ENCODE results near the gene SCYGR8. TPM values are rescaled to one million over a fixed set of nuclear protein-coding genes. Genes with fewer than 3 reads are reported as not detected.
"Not testable (repeated sequence)": the region's sequence is repeated elsewhere in the genome, so short reads cannot be mapped to it uniquely, and the experiment has no call there.

SCYGR8 gene
- total RNA-seq, 1 experiment from 2014 or later, result not detected

DNA sequence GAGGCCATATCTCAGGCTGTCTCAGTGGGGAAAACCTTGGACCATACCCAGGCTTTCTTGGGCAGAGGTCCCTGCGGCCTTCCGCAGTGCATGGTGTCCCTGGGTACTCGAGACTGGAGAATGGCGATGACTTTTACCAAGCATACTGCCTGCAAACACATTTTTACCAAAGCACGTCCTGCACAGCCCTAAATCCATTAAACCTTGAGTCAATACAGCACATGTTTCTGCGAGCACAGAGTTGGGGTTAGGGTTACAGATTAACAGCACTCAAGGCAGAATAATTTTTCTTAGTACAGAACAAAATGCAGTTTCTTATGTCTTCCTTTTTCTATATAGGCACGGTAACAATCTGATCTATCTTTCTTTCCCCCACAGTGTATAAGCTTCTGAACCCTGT is 22.9 kb upstream of the SCYGR8 start:
- DNase-seq (ENCODE audit: low read depth in 1 of 2, low spot score in 2 of 2); H3K27me3 ChIP-seq (replicated peaks); H3K4me3 ChIP-seq; H3K36me3 ChIP-seq; H3K9me3 ChIP-seq (replicated peaks); H3K4me1 ChIP-seq (replicated peaks); H3K27ac ChIP-seq: not testable (repeated sequence)

DNA sequence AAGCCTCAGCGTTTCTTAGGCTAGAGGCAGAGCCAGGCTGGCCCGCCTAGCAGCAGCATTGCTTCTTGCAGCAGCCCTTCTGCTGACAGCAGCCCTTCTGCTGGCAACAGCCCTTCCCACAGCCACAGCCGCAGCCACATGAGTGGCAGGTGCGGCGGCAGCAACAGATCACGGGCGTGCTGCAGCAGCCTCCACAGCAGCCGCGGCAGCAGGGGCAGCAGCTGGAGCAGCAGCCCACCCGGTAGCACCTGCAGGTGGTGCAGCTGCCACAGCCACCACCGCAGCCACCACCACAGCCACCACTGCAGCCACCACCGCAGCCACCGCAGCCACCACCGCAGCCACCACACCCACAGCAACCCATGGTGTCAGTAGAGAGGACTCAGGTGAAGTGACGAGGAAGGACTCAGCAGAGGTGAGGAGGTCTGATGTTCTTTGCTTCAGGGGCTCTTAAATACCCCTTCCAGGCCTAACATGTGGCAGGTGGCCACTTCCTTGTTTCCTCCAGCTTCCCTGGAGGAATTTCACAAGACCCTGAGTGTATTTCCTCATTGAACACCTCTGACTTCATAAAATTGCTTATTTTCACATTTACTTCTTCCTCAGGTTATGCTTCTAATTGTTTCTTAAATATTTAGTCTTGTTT is 21.2 kb upstream of the SCYGR8 start, which contains the start of gene SCYGR6:
Gene SCYGR6, minus strand, starts transcription at position 364 of the 646 bp plus-strand sequence. Its CDS starts 0 bp downstream, at position 364.
- 0 out of 2 replicates have a peak, but pooled peaks cover 2% of the 10 kb centered on the region for H3K27me3 ChIP-seq (replicated peaks)
- no peak within 1 kb of the TSS for H3K27ac ChIP-seq
- no peaks in the 10 kb centered on the region for H3K4me1 ChIP-seq (replicated peaks)
- no peak for DNase-seq (ENCODE audit: low read depth in 1 of 2, low spot score in 2 of 2)
- no peaks in the 10 kb centered on the region for H3K36me3 ChIP-seq
- no peaks in the 10 kb centered on the region for H3K9me3 ChIP-seq (replicated peaks)
- H3K4me3 ChIP-seq, result no peak within 1 kb of the TSS

DNA sequence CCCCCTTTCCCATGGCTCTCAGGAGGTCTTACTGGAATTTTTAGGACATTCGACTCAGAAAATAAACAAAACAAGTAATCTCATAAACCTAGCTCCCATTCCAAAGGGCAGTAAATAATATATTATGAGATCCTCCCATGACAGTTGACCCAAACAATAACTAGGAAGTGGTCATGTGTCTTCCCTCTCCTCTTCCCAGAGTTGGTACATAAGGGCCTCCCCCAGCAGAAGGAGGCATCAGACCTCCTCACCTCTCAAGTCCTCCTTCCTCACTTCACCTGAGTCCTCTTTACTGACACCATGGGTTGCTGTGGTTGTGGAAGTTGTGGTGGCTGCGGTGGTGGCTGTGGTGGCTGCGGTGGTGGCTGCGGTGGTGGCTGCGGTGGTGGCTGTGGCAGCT is 17.7 kb upstream of the SCYGR8 start, which contains the start of gene SCYGR7:
Gene SCYGR7, plus strand, starts transcription at position 301 of the 400 bp plus-strand sequence. Its CDS starts 0 bp downstream, at position 301.
- H3K4me1 ChIP-seq (replicated peaks), result no peaks in the 10 kb centered on the region
- no peak for DNase-seq (ENCODE audit: low read depth in 1 of 2, low spot score in 2 of 2)
- no peaks in the 10 kb centered on the region for H3K9me3 ChIP-seq (replicated peaks)

DNA sequence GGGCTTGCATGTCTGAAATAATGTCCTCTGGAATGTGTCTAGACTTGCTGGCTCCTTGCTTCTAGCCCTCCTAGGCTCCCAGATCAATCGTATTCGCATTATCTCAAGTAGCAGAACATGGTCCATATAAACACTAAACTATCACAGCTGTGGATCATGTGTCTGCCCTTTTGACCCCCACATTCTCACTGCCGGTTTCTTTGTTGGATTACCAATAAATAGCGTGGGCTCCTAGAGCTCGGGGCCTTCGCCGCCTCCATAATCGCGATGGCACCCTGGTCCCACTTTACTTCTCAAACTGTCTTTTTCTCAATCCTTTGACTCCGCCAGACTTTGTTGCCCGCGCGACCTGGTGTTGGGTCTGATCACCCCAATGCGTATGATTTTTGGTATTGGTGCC is 6.3 kb upstream of the SCYGR8 start:
- no peak for DNase-seq (ENCODE audit: low read depth in 1 of 2, low spot score in 2 of 2)
- Histone ChIP-seq H3K27ac (no peak overlapping the region), H3K9me3 (replicated peaks) (no peaks in the 10 kb centered on the region), H3K4me1 (replicated peaks) (no peaks in the 10 kb centered on the region), H3K4me3 (no peak overlapping the region), H3K27me3 (replicated peaks) (no peaks in the 10 kb centered on the region), H3K36me3 (no peaks in the 10 kb centered on the region)

More for the DNA sequence above, 17.7 kb upstream of the SCYGR8 start, which contains the start of gene SCYGR7:
- Histone ChIP-seq H3K4me3 (no peak within 1 kb of the TSS), H3K36me3 (no peaks in the 10 kb centered on the region), H3K27ac (no peak within 1 kb of the TSS), H3K27me3 (replicated peaks) (0 out of 2 replicates have a peak, but pooled peaks cover 2% of the 10 kb centered on the region)

DNA sequence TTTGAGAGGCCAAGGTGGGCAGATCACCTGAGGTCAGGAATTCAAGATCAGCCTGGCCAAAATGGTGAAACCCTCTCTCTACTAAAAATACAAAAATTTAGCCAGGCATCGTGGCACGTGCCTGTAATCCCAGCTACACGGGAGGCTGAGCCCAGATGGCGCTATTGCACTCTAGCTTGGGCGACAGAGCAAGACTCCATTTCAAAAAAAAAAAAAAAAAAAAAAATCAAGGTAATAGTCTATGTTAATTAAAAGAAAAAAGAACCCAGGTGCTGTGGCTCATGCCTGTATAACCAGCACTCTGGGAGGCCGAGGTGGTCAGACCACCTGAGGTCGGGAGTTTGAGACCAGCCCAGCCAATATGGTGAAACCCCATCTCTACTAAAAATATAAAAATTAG is 5.0 kb upstream of the SCYGR8 start:
- H3K27ac ChIP-seq; H3K9me3 ChIP-seq (replicated peaks); H3K27me3 ChIP-seq (replicated peaks); H3K36me3 ChIP-seq; H3K4me3 ChIP-seq; DNase-seq (ENCODE audit: low read depth in 1 of 2, low spot score in 2 of 2); H3K4me1 ChIP-seq (replicated peaks): not testable (repeated sequence)

DNA sequence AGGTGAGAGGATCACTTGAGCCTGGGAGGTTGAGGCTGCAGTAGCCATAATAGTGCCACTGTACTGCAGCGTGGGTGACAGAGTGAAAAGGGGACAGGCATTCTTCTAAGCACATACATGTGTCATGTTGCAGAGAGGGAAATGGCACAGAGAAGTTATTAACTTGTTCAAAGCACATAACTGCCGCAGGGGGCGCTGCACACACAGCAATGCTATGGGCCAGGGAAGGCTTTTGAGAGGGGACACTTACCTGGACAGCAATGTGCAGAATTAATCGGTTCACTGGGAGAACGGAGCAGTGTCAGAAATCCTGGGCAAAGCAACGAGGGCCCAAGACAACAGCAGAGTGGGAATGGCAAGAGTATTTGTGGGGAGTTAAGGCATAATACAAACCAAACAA is 2.4 kb downstream of the SCYGR8 start:
- no peak overlapping the region for H3K4me3 ChIP-seq
- no peaks in the 10 kb centered on the region for H3K36me3 ChIP-seq
- no peak overlapping the region for H3K27ac ChIP-seq
- no peaks in the 10 kb centered on the region; the same call in 1 of the 2 replicates for H3K9me3 ChIP-seq (replicated peaks)
- no peak for DNase-seq (ENCODE audit: low read depth in 1 of 2, low spot score in 2 of 2)
- no peaks in the 10 kb centered on the region for H3K27me3 ChIP-seq (replicated peaks)
- H3K4me1 ChIP-seq (replicated peaks), result no peaks in the 10 kb centered on the region

DNA sequence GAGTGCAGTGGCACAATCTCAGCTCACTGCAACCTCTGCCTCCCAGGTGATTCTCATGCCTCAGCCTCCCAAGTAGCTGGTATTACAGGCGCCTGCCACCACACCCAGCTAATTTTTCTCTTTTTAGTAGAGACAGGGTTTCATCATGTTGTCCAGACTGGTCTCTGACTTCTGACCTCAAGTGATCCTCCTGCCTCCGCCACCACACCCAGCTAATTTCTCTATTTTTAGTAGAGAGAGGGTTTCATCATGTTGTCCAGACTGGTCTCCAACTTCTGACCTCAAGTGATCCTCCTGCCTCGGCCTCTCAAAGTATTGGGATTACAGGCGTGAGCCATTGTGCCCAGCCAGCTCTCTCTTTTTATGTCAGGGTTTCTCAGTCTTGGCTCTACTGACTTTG is 10.6 kb downstream of the SCYGR8 start:
- not testable (repeated sequence) for H3K4me1 ChIP-seq (replicated peaks); H3K27ac ChIP-seq; H3K4me3 ChIP-seq; DNase-seq (ENCODE audit: low read depth in 1 of 2, low spot score in 2 of 2); H3K9me3 ChIP-seq (replicated peaks); H3K36me3 ChIP-seq; H3K27me3 ChIP-seq (replicated peaks)

DNA sequence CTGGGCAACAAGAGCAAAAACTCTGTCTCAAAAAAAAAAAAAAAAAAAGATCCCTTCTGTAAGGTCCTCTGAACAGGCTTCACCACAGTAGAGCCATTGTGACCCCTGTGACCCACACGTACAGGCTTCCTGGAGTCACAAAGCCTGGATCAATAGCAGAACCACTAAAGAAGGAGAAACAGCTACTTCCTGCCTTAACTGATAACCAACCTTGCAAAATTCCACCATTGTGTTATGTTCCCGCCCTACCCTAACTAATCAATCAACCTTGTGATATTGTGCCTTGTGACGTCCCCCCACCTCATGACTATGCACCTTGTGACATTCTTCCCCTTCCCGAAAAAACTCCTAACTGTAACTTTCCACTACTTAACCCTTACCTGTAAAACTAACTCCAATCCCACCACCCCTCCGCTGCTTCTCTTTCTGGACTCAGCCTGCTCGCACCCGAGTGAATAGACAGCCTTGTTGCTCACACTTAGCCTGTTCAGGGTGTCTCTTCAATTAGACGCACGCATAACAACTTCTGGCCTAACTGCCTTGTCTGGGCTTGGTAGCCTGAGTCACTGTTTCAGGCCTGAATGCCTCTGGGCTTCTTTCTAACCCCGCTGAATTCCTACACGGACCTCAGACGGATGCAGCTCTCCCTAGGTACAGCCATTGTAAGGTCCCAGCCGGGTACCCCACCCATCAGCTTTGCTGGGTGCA is 13.9 kb downstream of the SCYGR8 start:
- Histone ChIP-seq H3K27me3 (replicated peaks) (no peaks in the 10 kb centered on the region), H3K36me3 (no peaks in the 10 kb centered on the region), H3K9me3 (replicated peaks) (no peaks in the 10 kb centered on the region), H3K27ac (no peak overlapping the region), H3K4me1 (replicated peaks) (no peaks in the 10 kb centered on the region), H3K4me3 (no peak overlapping the region)
- no peak for DNase-seq (ENCODE audit: low read depth in 1 of 2, low spot score in 2 of 2)

DNA sequence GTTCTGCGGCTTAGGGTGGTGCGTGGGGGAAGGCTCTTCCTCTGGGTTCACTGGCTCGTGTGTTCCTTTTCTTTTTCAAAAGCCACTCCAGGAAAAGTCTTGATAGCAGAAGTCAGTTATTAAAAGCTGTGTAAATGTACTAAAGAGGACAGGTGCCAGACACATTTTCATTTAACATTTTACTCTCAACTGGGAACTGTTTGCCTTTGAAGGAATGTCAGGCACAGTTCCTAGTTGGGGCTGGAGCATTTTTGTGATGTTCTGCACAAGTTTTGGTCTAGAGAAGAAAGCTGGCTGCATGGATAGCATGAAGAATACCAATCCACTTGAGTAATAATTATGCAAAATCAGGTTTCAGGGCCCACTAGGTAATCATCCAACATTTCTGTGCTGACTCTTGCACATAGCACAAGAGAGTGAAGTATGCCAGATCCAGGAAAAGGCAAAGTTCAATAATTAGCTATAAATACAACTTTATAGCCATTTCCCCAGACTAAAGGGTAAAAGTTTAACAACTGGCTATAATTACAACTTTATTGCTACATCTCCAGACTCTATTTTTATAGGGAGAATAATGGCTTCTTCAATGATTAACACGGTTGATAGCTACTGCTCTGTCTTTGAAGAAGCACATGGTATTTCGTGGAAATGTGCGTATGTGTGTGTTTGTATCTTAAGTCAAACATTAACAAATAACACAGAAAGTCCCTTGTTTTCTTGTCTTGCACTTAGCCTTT is 16.2 kb downstream of the SCYGR8 start:
- H3K36me3 ChIP-seq, result no peaks in the 10 kb centered on the region
- no peak overlapping the region for H3K27ac ChIP-seq
- no peak overlapping the region for H3K4me3 ChIP-seq
- H3K9me3 ChIP-seq (replicated peaks), result no peaks in the 10 kb centered on the region
- DNase-seq (ENCODE audit: low read depth in 1 of 2, low spot score in 2 of 2), result no peak
- H3K27me3 ChIP-seq (replicated peaks), result no peaks in the 10 kb centered on the region
- peaks cover 4% of the 10 kb centered on the region; the same call in 1 of the 2 replicates for H3K4me1 ChIP-seq (replicated peaks)

DNA sequence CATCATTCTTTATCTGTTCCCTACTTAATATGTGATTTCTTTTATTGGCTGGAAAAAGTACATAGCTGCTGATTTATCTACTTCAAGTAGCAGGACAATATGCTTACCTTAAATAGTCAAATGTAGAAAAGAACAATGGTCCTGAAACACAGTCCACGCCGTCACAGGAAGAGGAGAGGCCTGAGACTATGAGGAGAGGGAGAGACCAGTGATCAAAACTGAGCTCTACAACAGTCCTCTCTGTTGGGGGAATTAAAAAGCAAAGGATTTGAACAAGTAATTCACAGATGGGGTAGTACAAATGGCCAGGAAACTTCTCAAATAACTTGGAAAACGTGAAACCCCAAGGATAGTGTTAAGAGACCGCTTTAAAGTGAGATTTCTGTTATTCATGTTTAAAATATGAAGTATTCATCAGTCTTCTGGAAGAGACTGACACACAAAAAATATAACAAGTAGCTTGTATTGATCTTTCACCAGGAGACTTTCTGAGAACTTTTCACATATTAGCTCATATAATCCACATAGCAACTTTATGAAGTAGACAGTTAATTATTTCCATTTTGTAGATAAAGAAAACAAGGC is 20.2 kb downstream of the SCYGR8 start:
- no peak overlapping the region for H3K4me3 ChIP-seq
- no peak overlapping the region for H3K27ac ChIP-seq
- peaks cover 4% of the 10 kb centered on the region; the same call in 1 of the 2 replicates for H3K4me1 ChIP-seq (replicated peaks)
- H3K27me3 ChIP-seq (replicated peaks), result no peaks in the 10 kb centered on the region
- H3K9me3 ChIP-seq (replicated peaks), result no peaks in the 10 kb centered on the region
- H3K36me3 ChIP-seq, result no peaks in the 10 kb centered on the region
- no peak for DNase-seq (ENCODE audit: low read depth in 1 of 2, low spot score in 2 of 2)

DNA sequence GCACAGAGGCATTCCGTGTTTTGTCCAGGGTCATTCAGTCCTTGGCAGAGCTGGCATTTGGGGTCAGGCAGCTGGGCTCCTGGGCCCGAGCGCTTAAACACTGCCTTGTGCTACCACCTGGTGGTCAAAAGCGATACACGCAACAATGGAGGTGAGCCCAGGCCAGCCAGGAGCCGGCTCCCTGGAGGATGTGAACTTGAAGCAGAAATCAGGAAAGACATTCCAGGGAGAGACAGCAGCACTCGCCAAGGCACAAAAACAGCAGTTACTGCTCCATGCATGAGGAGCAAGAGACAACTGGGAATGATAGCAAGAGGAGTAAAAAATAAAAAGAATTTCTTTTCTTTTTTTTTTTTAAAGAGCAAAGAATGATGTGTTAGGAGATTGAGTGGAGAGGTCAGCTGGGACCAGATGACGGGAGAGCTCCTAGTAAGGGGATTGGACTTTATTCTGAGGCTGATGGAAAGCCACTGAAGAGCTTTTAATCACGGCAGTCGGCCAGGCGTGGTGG is 20.7 kb downstream of the SCYGR8 start:
- Histone ChIP-seq H3K27ac (no peak overlapping the region), H3K9me3 (replicated peaks) (no peaks in the 10 kb centered on the region), H3K36me3 (no peaks in the 10 kb centered on the region), H3K4me3 (no peak overlapping the region), H3K27me3 (replicated peaks) (no peaks in the 10 kb centered on the region), H3K4me1 (replicated peaks) (peaks cover 4% of the 10 kb centered on the region; the same call in 1 of the 2 replicates)
- peak; percentile 58 to 76 for DNase-seq (ENCODE audit: low read depth in 1 of 2, low spot score in 2 of 2)

DNA sequence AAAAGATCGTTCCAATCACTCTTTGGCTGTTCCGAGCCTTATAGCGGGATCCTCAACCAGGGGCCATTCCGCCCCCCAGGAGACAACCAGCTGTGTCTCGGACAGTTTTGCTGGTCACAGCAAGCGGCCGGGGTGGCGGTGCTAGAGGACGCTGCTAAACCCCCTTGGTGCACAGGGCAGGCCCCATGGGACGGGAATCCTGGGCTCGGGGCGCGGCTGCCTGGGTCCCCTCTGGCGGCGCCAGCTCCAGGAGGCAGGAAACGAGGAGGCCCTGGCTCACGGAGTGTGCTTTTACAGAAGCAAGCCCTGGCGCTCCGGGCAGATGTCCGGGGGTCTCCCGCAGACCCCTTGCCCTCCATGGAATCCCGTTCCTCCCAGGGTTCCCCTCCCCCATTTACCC is 22.1 kb downstream of the SCYGR8 start:
- Histone ChIP-seq H3K4me3 (no peak overlapping the region), H3K9me3 (replicated peaks) (no peaks in the 10 kb centered on the region), H3K27ac (no peak overlapping the region), H3K27me3 (replicated peaks) (no peaks in the 10 kb centered on the region), H3K36me3 (no peaks in the 10 kb centered on the region), H3K4me1 (replicated peaks) (peaks cover 7% of the 10 kb centered on the region)
- no peak for DNase-seq (ENCODE audit: low read depth in 1 of 2, low spot score in 2 of 2)

DNA sequence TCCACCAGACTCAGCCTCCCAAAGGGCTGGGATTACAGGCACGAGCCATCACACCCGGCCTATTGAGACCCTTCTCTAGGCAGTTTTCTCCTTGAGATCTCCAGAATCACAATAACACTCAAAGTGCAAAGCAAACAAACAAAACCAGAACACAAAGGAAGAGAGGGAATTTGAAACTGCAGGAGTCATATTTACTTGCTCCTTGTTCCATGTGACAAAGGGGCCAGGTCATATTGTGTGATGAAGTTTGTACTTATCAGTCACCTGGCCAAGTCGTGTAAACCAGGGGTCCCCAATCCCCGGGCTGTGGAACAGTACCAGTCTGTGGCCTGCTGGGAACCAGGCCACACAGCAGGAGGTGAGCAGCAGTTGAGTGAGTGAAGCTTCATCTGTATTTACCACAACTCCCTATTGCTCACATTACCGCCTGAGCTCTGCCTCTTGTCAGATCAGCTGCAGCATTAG is 26.5 kb downstream of the SCYGR8 start:
- DNase-seq (ENCODE audit: low read depth in 1 of 2, low spot score in 2 of 2), result peak in 1 of 2 experiments; percentile 10
- Histone ChIP-seq H3K9me3 (replicated peaks) (no peaks in the 10 kb centered on the region), H3K27me3 (replicated peaks) (no peaks in the 10 kb centered on the region), H3K4me1 (replicated peaks) (peaks cover 3% of the 10 kb centered on the region), H3K36me3 (no peaks in the 10 kb centered on the region), H3K4me3 (no peak overlapping the region), H3K27ac (no peak overlapping the region)

Data from SJSA1 (cell line).